GM18505 (cell line): ENCODE results near the gene STUB1.

Experiments
- ATAC-seq: cut with Tn5 transposase; IDR thresholded peaks from one replicate; pipeline ENCODE4 v1.9.1; 2021; ENCODE audit not compliant: unreplicated experiment
- POLR2A ChIP-seq: IDR thresholded peaks from 4 replicates; pipeline ENCODE4 v1.6.1; 2011; ENCODE audit warnings: borderline replicate concordance; ENCODE audit not compliant: insufficient read depth, insufficient read length; ENCODE audit errors: extremely low read depth

The STUB1 gene

GRCh38 chr16:725041-725376 is 44.8 kb downstream of the STUB1 start:
- no peak for ATAC-seq
- no peak for TF ChIP-seq POLR2A

- TF ChIP-seq POLR2A, result no peak
- no peak for ATAC-seq
Observed at GRCh38 chr16:725463-726187, 45.4 kb downstream of the STUB1 start.

GRCh38 chr16:726188-726437 is 45.9 kb downstream of the STUB1 start:
- no peak for TF ChIP-seq POLR2A
- no peak for ATAC-seq

- no peak for ATAC-seq
- peak; percentile 22 for TF ChIP-seq POLR2A
Observed at GRCh38 chr16:726438-727290, 46.5 kb downstream of the STUB1 start, which contains the start of the genes CCDC78 and HAGHL. TSS of gene CCDC78 (minus strand) at chr16:726443. CDS start at chr16:726367, 76 bp downstream. TSS of gene HAGHL (plus strand) at chr16:727106. CDS start at chr16:727510, 404 bp downstream.

- TF ChIP-seq POLR2A, result no peak
- ATAC-seq, result no peak
Observed at GRCh38 chr16:727291-727977, 47.2 kb downstream of the STUB1 start.

GRCh38 chr16:728131-728889 is 48.1 kb downstream of the STUB1 start:
- TF ChIP-seq POLR2A, result peak; percentile 17
- ATAC-seq, result no peak

GRCh38 chr16:728890-729744 is 48.9 kb downstream of the STUB1 start:
- no peak for TF ChIP-seq POLR2A

GRCh38 chr16:729768-730665 is 49.8 kb downstream of the STUB1 start:
- TF ChIP-seq POLR2A, result no peak
- ATAC-seq, result no peak

More at GRCh38 chr16:728890-729744, 48.9 kb downstream of the STUB1 start:
- no peak for ATAC-seq

- no peak for ATAC-seq
- no peak for TF ChIP-seq POLR2A
Observed at GRCh38 chr16:730666-731509, 50.7 kb downstream of the STUB1 start.

- no peak for TF ChIP-seq POLR2A
- ATAC-seq, result no peak
Observed at GRCh38 chr16:732332-732731, 52.1 kb downstream of the STUB1 start.
